ENCODE data around the gene JHY.

Gene JHY

GRCh38 chr11:122963961-122964360 is 81.4 kb downstream of the JHY start:
- no peak for DNase-seq

- no peak for DNase-seq
Measured at GRCh38 chr11:122976061-122976733, 93.6 kb downstream of the JHY start.

- no peak for DNase-seq
Measured at GRCh38 chr11:122976734-122977469, 94.3 kb downstream of the JHY start.

- no peak for DNase-seq
Measured at GRCh38 chr11:122977470-122978298, 95.1 kb downstream of the JHY start.

- DNase-seq = no peak
Measured at GRCh38 chr11:122978299-122978620, 95.7 kb downstream of the JHY start.

- no peak for DNase-seq
Measured at GRCh38 chr11:122979103-122979814, 96.7 kb downstream of the JHY start.

GRCh38 chr11:122979815-122980595 is 97.4 kb downstream of the JHY start:
- no peak for DNase-seq

GRCh38 chr11:122981388-122982264 is 99.1 kb downstream of the JHY start, which contains the start of gene BSX:
Gene BSX (minus strand): TSS chr11:122981834. CDS start chr11:122981671, 163 bp downstream.
- peak; percentile 21 to 33 for DNase-seq

GRCh38 chr11:122983438-122984185 is 101.1 kb downstream of the JHY start:
- DNase-seq = no peak

GRCh38 chr11:122984186-122985011 is 101.8 kb downstream of the JHY start:
- no peak for DNase-seq

- no peak for DNase-seq
Measured at GRCh38 chr11:122995526-122995925, 113.0 kb downstream of the JHY start.

- no peak for DNase-seq
Measured at GRCh38 chr11:122998727-122999366, 116.3 kb downstream of the JHY start.

GRCh38 chr11:123000721-123001120 is 118.2 kb downstream of the JHY start:
- no peak for DNase-seq

- DNase-seq = no peak
Measured at GRCh38 chr11:123006860-123007542, 124.4 kb downstream of the JHY start.

Measured in AML-193 (cell line).